OCI-LY1 (cell line): ENCODE results near the gene BNC1.

Experiments
- H2AFZ ChIP-seq: fragments of 200-600 bp; sonication (generic), shearing (Covaris generic); 2 replicates; pipeline ENCODE4 v1.6.0; 2014; ENCODE audit warnings: antibody characterized with exemption, mild to moderate bottlenecking, low read length
- H3F3A ChIP-seq: fragments of 200-600 bp; sonication (generic), shearing (Covaris generic); 2 replicates; pipeline ENCODE4 v1.6.0; 2014; ENCODE audit warnings: mild to moderate bottlenecking, antibody characterized with exemption, low read length, moderate library complexity; ENCODE audit not compliant: insufficient read depth
- H3K27ac ChIP-seq: fragments of 200-600 bp; sonication (generic); 2 replicates; pipeline ENCODE4 v1.5.1; 2014; ENCODE audit warnings: low read length, mixed run types, mild to moderate bottlenecking, low read depth; ENCODE audit not compliant: poor library complexity, severe bottlenecking
- H3K27me3 ChIP-seq: fragments of 200-600 bp; sonication (generic); 2 replicates; pipeline ENCODE4 v1.6.0; 2014; ENCODE audit warnings: antibody characterized with exemption, mild to moderate bottlenecking, low read length, moderate library complexity; ENCODE audit not compliant: insufficient read depth
- H3K36me3 ChIP-seq: fragments of 200-600 bp; sonication (generic); 2 replicates; pipeline ENCODE4 v1.6.1; 2014; ENCODE audit warnings: mild to moderate bottlenecking, antibody characterized with exemption, low read length, moderate library complexity, mixed read lengths; ENCODE audit not compliant: insufficient read depth
- H3K4me1 ChIP-seq: fragments of 200-600 bp; sonication (generic); 2 replicates; pipeline ENCODE4 v1.5.1; 2014; ENCODE audit warnings: mild to moderate bottlenecking, low read length, moderate library complexity; ENCODE audit not compliant: insufficient read depth, severe bottlenecking
- H3K4me2 ChIP-seq: fragments of 200-600 bp; sonication (generic), shearing (Covaris generic); 2 replicates; pipeline ENCODE4 v1.6.1; 2014; ENCODE audit warnings: low read length
- H3K4me3 ChIP-seq: fragments of 200-600 bp; sonication (generic); 2 replicates; pipeline ENCODE4 v1.5.1; 2014; ENCODE audit warnings: low read length, low read depth, mild to moderate bottlenecking, mixed read lengths; ENCODE audit not compliant: poor library complexity, severe bottlenecking
- H3K79me2 ChIP-seq: fragments of 200-600 bp; shearing (Covaris generic); 2 replicates; pipeline ENCODE4 v1.6.1; 2016; ENCODE audit warnings: mixed run types, low read length, mixed read lengths; ENCODE audit not compliant: insufficient read depth
- H3K9ac ChIP-seq: fragments of 200-600 bp; sonication (generic), shearing (Covaris generic); 2 replicates; pipeline ENCODE4 v1.6.1; 2014; ENCODE audit warnings: mild to moderate bottlenecking, low read length, mixed read lengths
- H3K9me2 ChIP-seq: fragments of 200-600 bp; sonication (generic), shearing (Covaris generic); 2 replicates; pipeline ENCODE4 v1.6.1; 2014; ENCODE audit warnings: low read depth, mild to moderate bottlenecking, low read length, mixed read lengths
- H3K9me3 ChIP-seq: fragments of 200-600 bp; shearing (Covaris generic); 2 replicates; pipeline ENCODE4 v1.6.1; 2014; ENCODE audit warnings: low read length, mixed read lengths
- H4K20me1 ChIP-seq: fragments of 200-600 bp; sonication (generic), shearing (Covaris generic); 2 replicates; pipeline ENCODE4 v1.6.0; 2016; ENCODE audit warnings: mild to moderate bottlenecking, low read length; ENCODE audit not compliant: insufficient read depth
- CTCF ChIP-seq: fragments of 200-600 bp; sonication (generic), shearing (Covaris generic); IDR thresholded peaks from 2 replicates; pipeline ENCODE4 v1.5.1; 2017; ENCODE audit warnings: mild to moderate bottlenecking, antibody characterized with exemption, low read length, moderate library complexity, mixed read lengths
- EZH2 ChIP-seq: fragments of 200-600 bp; sonication (generic), shearing (Covaris generic); IDR thresholded peaks from 2 replicates; pipeline ENCODE4 v1.8.0; 2017; ENCODE audit warnings: borderline replicate concordance, mixed run types, mild to moderate bottlenecking, antibody characterized with exemption, low read length, moderate library complexity, mixed read lengths

BNC1 gene

GRCh38 chr15:83300826-83301225 lies 16.4 kb upstream of the BNC1 start:
- H3K79me2 ChIP-seq: no peaks in the 10 kb centered on the region
- no peaks in the 10 kb centered on the region for H3K9me3 ChIP-seq
- no peaks in the 10 kb centered on the region for H3K4me1 ChIP-seq
- H3K9me2 ChIP-seq: no peaks in the 10 kb centered on the region
- H2AFZ ChIP-seq: no peak overlapping the region
- H3K27ac ChIP-seq: no peak overlapping the region
- TF ChIP-seq CTCF (no peak), EZH2 (no peak)
- H3K27me3 ChIP-seq: no peaks in the 10 kb centered on the region
- no peaks in the 10 kb centered on the region for H4K20me1 ChIP-seq
- H3K4me2 ChIP-seq: no peak overlapping the region
- H3F3A ChIP-seq: no peaks in the 10 kb centered on the region
- no peak overlapping the region for H3K9ac ChIP-seq
- H3K4me3 ChIP-seq: no peak overlapping the region
- no peaks in the 10 kb centered on the region for H3K36me3 ChIP-seq

DNA sequence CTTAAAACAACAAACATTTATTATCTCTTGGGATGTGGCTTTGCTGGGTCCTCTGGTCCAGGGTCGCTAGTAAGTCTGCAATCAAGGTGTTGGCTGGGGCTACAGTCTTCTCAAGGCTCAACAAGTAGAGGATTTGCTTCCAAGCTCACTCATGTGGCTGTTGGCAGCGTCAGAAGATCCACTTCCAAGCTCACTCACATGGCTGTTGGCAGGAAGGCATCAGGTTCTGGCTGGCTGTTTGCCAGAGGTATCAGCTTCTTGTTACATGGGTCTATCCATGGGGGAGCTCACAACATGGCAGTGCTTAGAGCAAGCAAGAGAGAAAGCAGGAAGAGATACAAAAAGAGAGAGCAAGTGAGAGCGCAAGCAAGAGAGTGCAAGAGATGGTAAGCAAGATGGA lies 15.0 kb upstream of the BNC1 start:
- no peak overlapping the region for H2AFZ ChIP-seq

DNA sequence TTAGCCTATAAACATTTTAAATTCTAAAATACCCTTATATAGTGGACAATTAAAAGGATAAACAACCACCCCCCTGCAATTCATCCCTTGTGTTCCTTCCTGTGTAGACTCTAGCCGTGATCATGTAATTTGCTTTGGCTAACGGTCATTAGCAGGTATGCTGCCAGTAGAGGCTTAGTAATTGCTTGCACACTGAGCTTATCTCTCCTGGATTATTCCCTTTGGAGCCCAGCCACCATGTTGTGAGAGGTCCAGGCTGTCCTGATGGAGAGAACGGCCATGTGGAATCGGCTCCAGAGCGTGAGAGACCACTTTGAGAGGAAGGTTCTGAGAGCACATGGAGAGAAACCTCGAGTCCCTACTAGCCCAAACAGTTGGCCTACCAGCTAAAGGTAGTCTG lies 11.0 kb upstream of the BNC1 start:
- no peaks in the 10 kb centered on the region for H3K9me3 ChIP-seq
- no peak overlapping the region for H3K9ac ChIP-seq
- H4K20me1 ChIP-seq: no peaks in the 10 kb centered on the region
- H3F3A ChIP-seq: no peaks in the 10 kb centered on the region
- H3K79me2 ChIP-seq: no peaks in the 10 kb centered on the region
- H2AFZ ChIP-seq: no peak overlapping the region
- H3K4me2 ChIP-seq: no peak overlapping the region
- H3K36me3 ChIP-seq: no peaks in the 10 kb centered on the region
- TF ChIP-seq CTCF: no peak
- no peak for TF ChIP-seq EZH2
- no peaks in the 10 kb centered on the region for H3K27me3 ChIP-seq
- no peaks in the 10 kb centered on the region for H3K4me1 ChIP-seq
- H3K9me2 ChIP-seq: no peaks in the 10 kb centered on the region
- H3K27ac ChIP-seq: no peak overlapping the region
- H3K4me3 ChIP-seq: no peak overlapping the region

More for the DNA sequence above, 15.0 kb upstream of the BNC1 start:
- Histone ChIP-seq H3F3A (no peaks in the 10 kb centered on the region), H3K4me3 (no peak overlapping the region), H3K79me2 (no peaks in the 10 kb centered on the region), H3K36me3 (no peaks in the 10 kb centered on the region), H3K9ac (no peak overlapping the region), H3K9me3 (no peaks in the 10 kb centered on the region), H3K4me1 (no peaks in the 10 kb centered on the region), H3K27ac (no peak overlapping the region), H3K4me2 (no peak overlapping the region), H3K27me3 (no peaks in the 10 kb centered on the region), H3K9me2 (no peaks in the 10 kb centered on the region), H4K20me1 (no peaks in the 10 kb centered on the region)
- TF ChIP-seq EZH2 (no peak), CTCF (no peak)
